ENCODE results near the gene SMIM30.

DNA sequence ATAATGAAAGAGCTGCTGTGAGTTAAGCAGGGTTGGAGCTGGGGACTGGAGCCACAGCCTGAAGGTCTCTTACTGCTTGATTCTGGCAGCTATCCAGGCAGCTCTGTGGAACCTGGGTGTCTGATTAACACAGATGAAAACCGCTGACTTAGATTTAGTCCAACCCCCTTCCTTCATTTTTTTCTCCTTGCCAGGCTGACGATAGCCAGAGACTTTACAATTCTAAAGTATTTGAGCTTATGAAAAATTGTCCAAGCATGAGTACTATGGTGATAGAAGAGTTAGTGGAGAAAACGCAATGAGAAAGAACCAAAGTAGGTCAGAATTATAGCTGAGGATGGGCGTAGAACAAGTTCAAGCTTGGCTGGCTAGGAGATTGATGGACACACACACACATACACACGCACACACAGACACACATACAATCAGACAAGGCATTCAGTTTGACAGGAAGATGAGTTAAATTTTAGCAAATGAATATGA lies 18.2 kb downstream of the SMIM30 start:
- TF ChIP-seq, protein P1, sequence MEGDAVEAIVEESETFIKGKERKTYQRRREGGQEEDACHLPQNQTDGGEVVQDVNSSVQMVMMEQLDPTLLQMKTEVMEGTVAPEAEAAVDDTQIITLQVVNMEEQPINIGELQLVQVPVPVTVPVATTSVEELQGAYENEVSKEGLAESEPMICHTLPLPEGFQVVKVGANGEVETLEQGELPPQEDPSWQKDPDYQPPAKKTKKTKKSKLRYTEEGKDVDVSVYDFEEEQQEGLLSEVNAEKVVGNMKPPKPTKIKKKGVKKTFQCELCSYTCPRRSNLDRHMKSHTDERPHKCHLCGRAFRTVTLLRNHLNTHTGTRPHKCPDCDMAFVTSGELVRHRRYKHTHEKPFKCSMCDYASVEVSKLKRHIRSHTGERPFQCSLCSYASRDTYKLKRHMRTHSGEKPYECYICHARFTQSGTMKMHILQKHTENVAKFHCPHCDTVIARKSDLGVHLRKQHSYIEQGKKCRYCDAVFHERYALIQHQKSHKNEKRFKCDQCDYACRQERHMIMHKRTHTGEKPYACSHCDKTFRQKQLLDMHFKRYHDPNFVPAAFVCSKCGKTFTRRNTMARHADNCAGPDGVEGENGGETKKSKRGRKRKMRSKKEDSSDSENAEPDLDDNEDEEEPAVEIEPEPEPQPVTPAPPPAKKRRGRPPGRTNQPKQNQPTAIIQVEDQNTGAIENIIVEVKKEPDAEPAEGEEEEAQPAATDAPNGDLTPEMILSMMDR (IDR thresholded peaks at IDR 0.05): no peak
- no peak for TF ChIP-seq POLR2A (IDR thresholded peaks at IDR 0.05)

All from heart left ventricle (tissue), 13 donors.